ENCODE measurements around the gene TMEM98. TPM values are rescaled to one million over a fixed set of nuclear protein-coding genes. Genes with fewer than 3 reads are reported as not detected.
"Not testable (repeated sequence)": the region's sequence is repeated elsewhere in the genome, so short reads cannot be mapped to it uniquely, and the experiment has no call there.

Gene TMEM98
- polyA plus RNA-seq, 1 donor: 216 TPM

GRCh38 chr17:32976131-32976530 is 48.2 kb downstream of the TMEM98 start:
- no peak for DNase-seq

GRCh38 chr17:32976605-32977004 is 48.7 kb downstream of the TMEM98 start:
- no peak for DNase-seq

- DNase-seq: no peak
These were observed 52.3 kb downstream of the TMEM98 start for GRCh38 chr17:32980230-32980629.

- DNase-seq: not testable (repeated sequence)
These were observed 53.7 kb downstream of the TMEM98 start for GRCh38 chr17:32981611-32982010.

GRCh38 chr17:32985050-32985756 is 57.2 kb downstream of the TMEM98 start:
- DNase-seq: no peak

GRCh38 chr17:32987453-32987805 is 59.5 kb downstream of the TMEM98 start:
- DNase-seq: not testable (repeated sequence)

- DNase-seq: not testable (repeated sequence)
These were observed 59.9 kb downstream of the TMEM98 start for GRCh38 chr17:32987868-32988267.

GRCh38 chr17:32988481-32989101 is 60.6 kb downstream of the TMEM98 start:
- DNase-seq: no peak

GRCh38 chr17:32992321-32993033 is 64.5 kb downstream of the TMEM98 start:
- no peak for DNase-seq

- no peak for DNase-seq
These were observed 66.0 kb downstream of the TMEM98 start for GRCh38 chr17:32993977-32994376.

Other genes with a start within 250 kb of the TMEM98 start
- 27.1 TPM for gene MYO1D, start 51.0 kb upstream of the TMEM98 start, polyA plus RNA-seq (ENCODE audit: insufficient read length)
- gene SPACA3, start 63.7 kb downstream of the TMEM98 start, polyA plus RNA-seq (ENCODE audit: insufficient read length): not detected